ENCODE data around the gene EN2.
A peak's percentile ranks its signal among the peaks of the same experiment; 100 is the strongest.

EN2 gene

GRCh38 chr7:155465761-155466141, 7.8 kb downstream of the EN2 start:
- no peak for DNase-seq (ENCODE audit: low read depth in 2 of 2)
- no peak for TF ChIP-seq CTCF (IDR thresholded peaks at IDR 0.05; ENCODE audit: low read depth, low read length)
- no peak overlapping the region for H3K4me3 ChIP-seq (replicated peaks in 1 of 2; ENCODE audit: low read depth in 2 of 2, low read length in 2 of 2)

- no peak overlapping the region for H3K4me3 ChIP-seq (replicated peaks in 1 of 2; ENCODE audit: low read depth in 2 of 2, low read length in 2 of 2)
- TF ChIP-seq CTCF (IDR thresholded peaks at IDR 0.05; ENCODE audit: low read depth, low read length), result no peak
- DNase-seq (ENCODE audit: low read depth in 2 of 2), result no peak
These were observed 8.3 kb downstream of the EN2 start for GRCh38 chr7:155466142-155466813.

GRCh38 chr7:155466814-155467733, 9.1 kb downstream of the EN2 start:
- TF ChIP-seq CTCF (IDR thresholded peaks at IDR 0.05; ENCODE audit: low read depth, low read length), result no peak
- no peak overlapping the region for H3K4me3 ChIP-seq (replicated peaks in 1 of 2; ENCODE audit: low read depth in 2 of 2, low read length in 2 of 2)
- no peak for DNase-seq (ENCODE audit: low read depth in 2 of 2)

GRCh38 chr7:155467846-155468784, 10.2 kb downstream of the EN2 start:
- H3K4me3 ChIP-seq (replicated peaks in 1 of 2; ENCODE audit: low read depth in 2 of 2, low read length in 2 of 2), result peak overlapping the region in 1 of 2 donors; percentile 25
- TF ChIP-seq CTCF (IDR thresholded peaks at IDR 0.05; ENCODE audit: low read depth, low read length), result no peak
- no peak for DNase-seq (ENCODE audit: low read depth in 2 of 2)

GRCh38 chr7:155468785-155469148, 10.8 kb downstream of the EN2 start:
- H3K4me3 ChIP-seq (replicated peaks in 1 of 2; ENCODE audit: low read depth in 2 of 2, low read length in 2 of 2), result no peak overlapping the region
- no peak for DNase-seq (ENCODE audit: low read depth in 2 of 2)
- TF ChIP-seq CTCF (IDR thresholded peaks at IDR 0.05; ENCODE audit: low read depth, low read length), result no peak

Measured in cardiac fibroblast (primary cell).